ENCODE results near the gene AFDN.

The AFDN gene

DNA sequence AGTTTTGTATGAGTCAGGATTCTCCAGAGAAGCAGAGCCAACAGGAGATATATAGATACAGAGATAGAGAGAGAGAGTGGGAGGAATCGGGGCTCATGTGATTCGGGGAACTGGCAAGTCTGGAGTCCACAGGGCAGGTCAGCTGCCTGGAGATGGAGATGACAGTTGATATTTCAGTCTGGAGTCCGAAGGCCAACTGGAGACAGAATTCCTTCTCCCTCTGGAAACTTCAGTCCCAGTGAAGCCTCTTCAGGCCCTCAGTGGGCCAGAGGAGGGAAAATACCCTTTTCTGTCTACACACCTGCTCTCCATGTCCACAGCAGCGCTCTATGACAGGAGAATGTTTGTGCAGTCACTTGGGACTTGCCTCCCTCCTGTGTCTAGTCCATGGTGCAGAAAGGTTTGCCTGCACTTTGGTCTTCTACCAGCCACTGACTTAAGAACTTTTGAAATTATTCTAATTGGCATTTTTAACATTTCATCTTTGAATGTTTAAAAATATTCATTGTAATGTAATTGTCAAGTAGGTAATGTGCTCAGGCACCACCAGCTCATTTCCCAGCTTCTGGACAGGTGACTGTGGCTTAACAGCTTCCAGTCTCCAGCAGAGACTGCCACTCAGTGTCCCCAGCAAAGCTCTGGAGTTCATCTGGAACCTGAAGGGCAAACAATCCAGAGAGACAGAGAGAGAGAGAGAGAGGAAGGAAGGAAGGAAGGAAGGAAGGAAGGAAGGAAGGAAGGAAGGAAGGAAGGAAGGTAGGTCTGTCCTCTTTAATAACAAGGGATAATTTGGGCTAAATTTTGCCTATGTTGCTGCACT is 43.8 kb upstream of the AFDN start:
- no peak overlapping the region for H3K4me3 ChIP-seq (ENCODE audit: control insufficient read depth, low read depth, low read length)
- DNase-seq (ENCODE audit: low read depth) = no peak
- TF ChIP-seq CTCF (IDR thresholded peaks at IDR 0.05; ENCODE audit: control insufficient read depth, insufficient read depth, low read depth, low read length, missing control alignments) = no peak

DNA sequence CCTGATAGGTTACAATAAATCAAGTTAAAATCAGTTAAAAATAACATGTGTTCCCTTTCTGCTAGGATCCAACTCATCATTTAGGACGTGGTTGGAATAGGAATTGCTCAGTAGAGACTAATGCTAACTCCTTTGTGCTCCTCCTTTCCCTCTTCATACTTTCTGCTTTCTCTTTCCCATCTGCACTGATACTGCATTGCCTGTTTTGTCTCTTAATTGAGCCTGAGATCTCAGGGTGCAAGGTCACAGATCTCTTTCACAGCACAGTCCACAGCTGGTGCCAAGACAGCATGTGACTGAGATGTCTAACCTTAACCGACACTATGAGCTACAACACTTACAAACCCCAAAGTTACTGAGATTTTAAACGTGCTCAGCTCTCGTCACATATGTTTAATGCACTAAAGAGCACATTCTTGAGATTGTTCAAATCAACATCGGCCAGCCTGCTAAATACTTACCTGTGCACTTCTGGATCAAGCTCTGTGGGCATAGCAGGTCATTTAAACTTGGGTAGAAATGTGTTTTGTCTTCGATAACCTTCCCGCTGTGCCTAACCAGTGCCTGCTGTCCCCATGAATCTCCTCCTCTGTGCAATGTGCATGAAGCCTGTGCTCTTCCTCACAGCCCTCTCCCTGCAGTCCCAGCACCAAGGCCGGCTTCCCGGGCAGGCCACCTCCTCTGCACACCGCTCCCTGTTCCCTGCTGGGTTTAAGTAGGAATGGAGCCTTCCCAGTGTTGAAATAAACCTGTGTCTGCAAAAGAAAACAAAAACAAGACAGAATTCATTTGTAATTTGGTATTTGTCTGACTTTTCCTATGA is 39.6 kb upstream of the AFDN start:
- H3K4me3 ChIP-seq (ENCODE audit: control insufficient read depth, low read depth, low read length) = no peak overlapping the region
- no peak for TF ChIP-seq CTCF (IDR thresholded peaks at IDR 0.05; ENCODE audit: control insufficient read depth, insufficient read depth, low read depth, low read length, missing control alignments)
- no peak for DNase-seq (ENCODE audit: low read depth)

GRCh38 chr6:167787896-167788562 is 38.7 kb upstream of the AFDN start:
- DNase-seq (ENCODE audit: low read depth) = no peak
- H3K4me3 ChIP-seq (ENCODE audit: control insufficient read depth, low read depth, low read length) = no peak overlapping the region
- TF ChIP-seq CTCF (IDR thresholded peaks at IDR 0.05; ENCODE audit: control insufficient read depth, insufficient read depth, low read depth, low read length, missing control alignments) = no peak

- DNase-seq (ENCODE audit: low read depth) = no peak
- TF ChIP-seq CTCF (IDR thresholded peaks at IDR 0.05; ENCODE audit: control insufficient read depth, insufficient read depth, low read depth, low read length, missing control alignments) = no peak
- no peak overlapping the region for H3K4me3 ChIP-seq (ENCODE audit: control insufficient read depth, low read depth, low read length)
Measured at GRCh38 chr6:167788563-167788903, 38.2 kb upstream of the AFDN start.

GRCh38 chr6:167789358-167789757 is 37.4 kb upstream of the AFDN start:
- no peak for DNase-seq (ENCODE audit: low read depth)
- no peak overlapping the region for H3K4me3 ChIP-seq (ENCODE audit: control insufficient read depth, low read depth, low read length)
- no peak for TF ChIP-seq CTCF (IDR thresholded peaks at IDR 0.05; ENCODE audit: control insufficient read depth, insufficient read depth, low read depth, low read length, missing control alignments)

DNA sequence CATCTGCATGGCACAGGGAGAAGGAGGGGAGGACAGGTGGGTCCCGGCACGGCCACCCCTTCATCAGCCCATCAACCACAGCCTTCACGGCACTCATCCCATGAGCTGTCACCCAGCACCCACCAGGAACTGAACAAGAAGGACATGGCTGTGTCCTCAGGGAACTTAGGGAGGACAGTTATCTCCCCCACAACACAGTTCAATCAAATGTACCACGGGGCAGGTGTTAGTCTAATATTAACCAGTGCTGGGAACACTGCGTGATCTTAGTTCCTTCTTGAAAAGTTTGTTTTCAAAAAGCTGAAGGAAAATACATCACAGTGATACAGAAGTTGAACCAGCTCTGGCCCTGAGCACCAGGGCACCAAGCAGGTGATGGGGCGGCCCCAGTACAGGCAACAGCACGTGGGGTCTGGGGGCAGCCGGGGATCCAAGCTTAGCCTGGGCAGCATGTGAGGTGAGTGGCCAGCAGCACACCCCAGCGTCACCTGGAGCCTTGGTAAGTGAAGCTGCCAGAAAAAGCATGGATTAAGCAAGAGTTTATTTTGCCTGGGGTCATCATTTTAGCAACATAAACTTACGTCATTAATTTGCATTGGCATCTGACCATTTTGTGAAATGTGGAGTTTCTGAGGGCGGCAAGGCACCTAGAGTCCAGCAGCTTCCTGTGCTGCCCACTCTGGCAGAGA is 35.5 kb upstream of the AFDN start:
- no peak for DNase-seq (ENCODE audit: low read depth)
- no peak overlapping the region for H3K4me3 ChIP-seq (ENCODE audit: control insufficient read depth, low read depth, low read length)
- no peak for TF ChIP-seq CTCF (IDR thresholded peaks at IDR 0.05; ENCODE audit: control insufficient read depth, insufficient read depth, low read depth, low read length, missing control alignments)

All from AG09309 (cell line).